ENCODE results near the gene TANGO2. TPM values are rescaled to one million over a fixed set of nuclear protein-coding genes. Genes with fewer than 3 reads are reported as not detected.
"Not testable (repeated sequence)": the region's sequence is repeated elsewhere in the genome, so short reads cannot be mapped to it uniquely, and the experiment has no call there.

The TANGO2 gene
- total RNA-seq, 1 donor from 2014 or later = 14.8 TPM

DNA sequence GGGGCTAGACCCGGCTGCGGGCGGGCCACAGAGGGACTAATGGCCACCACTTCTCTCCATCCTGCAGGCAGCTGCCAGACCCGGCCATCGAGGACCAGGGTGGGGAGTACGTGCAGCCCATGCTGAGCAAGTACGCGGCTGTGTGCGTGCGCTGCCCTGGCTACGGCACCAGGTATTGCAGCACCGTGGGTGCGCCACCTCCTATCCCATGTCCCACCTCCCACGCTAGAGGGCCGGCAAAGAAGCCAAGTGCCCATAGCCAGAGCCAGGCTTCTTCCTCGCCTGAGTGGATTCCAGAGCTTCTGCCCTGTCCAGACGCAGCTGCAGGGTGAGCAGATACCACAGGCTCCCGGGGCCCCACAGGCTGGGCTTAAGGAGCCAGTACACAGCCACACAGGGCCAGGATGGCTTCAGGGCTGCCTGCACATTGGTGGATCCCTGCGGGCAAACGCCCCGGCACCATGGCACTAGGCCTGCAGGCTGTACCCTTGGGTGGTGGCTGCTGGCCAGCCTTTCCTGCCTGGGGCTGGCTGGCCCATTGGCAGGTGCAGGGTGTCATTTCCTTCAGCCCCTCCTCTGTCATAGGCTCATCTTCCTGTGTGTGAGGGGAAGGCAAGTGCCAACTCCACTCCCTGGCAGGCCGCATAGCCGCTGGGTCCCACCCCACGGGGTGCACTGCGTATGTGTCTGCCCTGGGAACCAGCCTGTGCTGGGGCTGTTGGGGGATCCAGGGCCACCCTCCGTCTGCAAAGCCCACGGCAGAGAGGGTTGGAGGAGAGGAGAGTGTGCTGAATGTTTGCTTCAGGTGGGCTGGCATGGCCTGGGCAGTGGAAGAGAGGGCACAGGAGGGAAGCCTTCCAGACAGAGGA lies 42.6 kb downstream of the TANGO2 start:
- TF ChIP-seq, protein P1, sequence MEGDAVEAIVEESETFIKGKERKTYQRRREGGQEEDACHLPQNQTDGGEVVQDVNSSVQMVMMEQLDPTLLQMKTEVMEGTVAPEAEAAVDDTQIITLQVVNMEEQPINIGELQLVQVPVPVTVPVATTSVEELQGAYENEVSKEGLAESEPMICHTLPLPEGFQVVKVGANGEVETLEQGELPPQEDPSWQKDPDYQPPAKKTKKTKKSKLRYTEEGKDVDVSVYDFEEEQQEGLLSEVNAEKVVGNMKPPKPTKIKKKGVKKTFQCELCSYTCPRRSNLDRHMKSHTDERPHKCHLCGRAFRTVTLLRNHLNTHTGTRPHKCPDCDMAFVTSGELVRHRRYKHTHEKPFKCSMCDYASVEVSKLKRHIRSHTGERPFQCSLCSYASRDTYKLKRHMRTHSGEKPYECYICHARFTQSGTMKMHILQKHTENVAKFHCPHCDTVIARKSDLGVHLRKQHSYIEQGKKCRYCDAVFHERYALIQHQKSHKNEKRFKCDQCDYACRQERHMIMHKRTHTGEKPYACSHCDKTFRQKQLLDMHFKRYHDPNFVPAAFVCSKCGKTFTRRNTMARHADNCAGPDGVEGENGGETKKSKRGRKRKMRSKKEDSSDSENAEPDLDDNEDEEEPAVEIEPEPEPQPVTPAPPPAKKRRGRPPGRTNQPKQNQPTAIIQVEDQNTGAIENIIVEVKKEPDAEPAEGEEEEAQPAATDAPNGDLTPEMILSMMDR (conservative IDR thresholded peaks at IDR 0.05; ENCODE audit: low read depth, low read length) = no peak
- DNase-seq (ENCODE audit: low read depth) = no peak
- H3K4me3 ChIP-seq (ENCODE audit: low read depth, low read length) = no peak overlapping the region

DNA sequence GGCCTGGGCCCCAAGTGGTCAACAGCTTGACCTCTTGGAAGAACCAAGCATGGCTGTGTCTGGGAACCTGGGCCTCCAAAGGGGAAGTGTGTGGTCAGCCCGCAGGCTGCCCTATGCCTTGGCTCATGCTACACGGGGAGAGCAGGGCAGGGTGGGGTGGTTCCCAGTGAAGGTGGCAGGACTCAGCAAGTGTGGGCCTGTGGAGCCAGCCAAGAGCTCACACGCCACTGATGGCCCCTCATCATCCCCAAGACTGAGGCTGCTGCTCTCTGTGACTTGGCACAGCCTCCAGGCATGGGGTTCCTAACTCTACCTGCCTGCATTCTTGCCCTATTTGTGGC lies 43.2 kb downstream of the TANGO2 start:
- H3K4me3 ChIP-seq (ENCODE audit: low read depth, low read length) = no peak overlapping the region

GRCh38 chr22:20064545-20065262 lies 43.8 kb downstream of the TANGO2 start:
- TF ChIP-seq, protein P1 (conservative IDR thresholded peaks at IDR 0.05; ENCODE audit: low read depth, low read length) = no peak
- no peak overlapping the region for H3K4me3 ChIP-seq (ENCODE audit: low read depth, low read length)
- DNase-seq (ENCODE audit: low read depth) = no peak

More for the DNA sequence above, 43.2 kb downstream of the TANGO2 start:
- TF ChIP-seq, protein P1 (conservative IDR thresholded peaks at IDR 0.05; ENCODE audit: low read depth, low read length) = no peak
- DNase-seq (ENCODE audit: low read depth) = no peak

GRCh38 chr22:20065896-20066616 lies 45.1 kb downstream of the TANGO2 start:
- no peak for DNase-seq (ENCODE audit: low read depth)
- TF ChIP-seq, protein P1 (conservative IDR thresholded peaks at IDR 0.05; ENCODE audit: low read depth, low read length) = no peak
- H3K4me3 ChIP-seq (ENCODE audit: low read depth, low read length) = no peak overlapping the region

DNA sequence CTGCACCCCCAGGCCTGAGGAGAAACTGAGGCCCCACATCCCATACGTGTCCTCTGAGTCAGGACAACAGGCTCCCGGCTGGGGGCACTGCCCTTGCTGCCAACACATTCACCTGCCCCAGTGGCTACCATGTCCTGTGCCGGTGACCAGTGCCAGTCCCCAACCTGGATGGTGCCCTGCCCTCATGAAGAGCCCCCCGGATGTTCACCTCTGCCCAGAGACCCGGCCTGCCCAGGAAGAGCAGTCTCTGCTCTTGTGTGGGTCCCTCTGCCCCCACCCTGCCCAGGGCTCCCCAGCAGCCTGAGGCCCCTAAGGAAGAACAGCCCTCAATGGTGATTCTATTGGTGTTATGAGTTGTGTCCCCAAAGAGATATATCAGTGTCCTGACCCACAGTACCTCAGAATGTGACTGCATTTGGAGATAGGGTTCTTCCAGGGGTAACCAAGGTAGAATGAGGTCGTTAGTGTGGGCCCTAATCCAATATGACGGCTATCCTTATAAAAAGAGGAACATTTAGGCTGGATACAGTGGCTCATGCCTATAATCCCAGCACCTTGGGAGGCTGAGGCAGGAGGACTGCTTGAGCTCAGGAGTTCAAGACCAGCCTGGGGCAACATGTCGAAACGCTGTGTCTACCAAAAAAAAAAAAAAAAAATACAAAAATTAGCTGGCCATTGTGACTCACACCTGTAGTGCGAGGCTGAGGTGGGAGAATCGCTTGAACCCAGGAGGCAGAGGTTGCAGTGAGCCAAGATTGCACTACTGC lies 45.9 kb downstream of the TANGO2 start:
- TF ChIP-seq, protein P1 (conservative IDR thresholded peaks at IDR 0.05; ENCODE audit: low read depth, low read length) = no peak

DNA sequence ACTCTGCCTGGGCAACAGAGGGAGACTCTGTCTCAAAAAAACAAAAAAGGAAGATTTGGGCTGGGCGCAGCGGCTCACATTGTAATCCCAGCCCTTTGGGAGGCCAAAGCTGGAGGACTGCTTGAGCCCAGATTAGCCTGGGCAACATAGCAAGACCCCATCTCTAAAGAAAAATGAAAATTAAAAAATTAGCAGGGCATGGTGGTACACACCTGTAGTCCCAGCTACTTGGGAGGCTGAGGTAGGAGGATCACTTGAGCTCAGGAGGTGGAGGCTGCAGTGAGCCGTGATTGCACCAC lies 46.4 kb downstream of the TANGO2 start:
- not testable (repeated sequence) for H3K4me3 ChIP-seq (ENCODE audit: low read depth, low read length); DNase-seq (ENCODE audit: low read depth)

More for the DNA sequence above, 45.9 kb downstream of the TANGO2 start:
- no peak overlapping the region for H3K4me3 ChIP-seq (ENCODE audit: low read depth, low read length)
- DNase-seq (ENCODE audit: low read depth) = no peak
